HG03025 (cell line): Measurements from ENCODE around the gene B9D1.
"Not testable (repeated sequence)": the region's sequence is repeated elsewhere in the genome, so short reads cannot be mapped to it uniquely, and the experiment has no call there.

Experiments
- ATAC-seq: cut with Tn5 transposase; IDR thresholded peaks from one replicate; pipeline ENCODE4 v1.9.1; 2021; ENCODE audit warnings: mild to moderate bottlenecking, moderate library complexity; ENCODE audit not compliant: unreplicated experiment, low FRiP score

B9D1 gene

GRCh38 chr17:19361326-19361725 is 1.2 kb downstream of the B9D1 start:
- ATAC-seq = no peak

- no peak for ATAC-seq
These were observed 1.8 kb downstream of the B9D1 start for GRCh38 chr17:19360772-19361171.

GRCh38 chr17:19359856-19360255 is 2.7 kb downstream of the B9D1 start:
- ATAC-seq = no peak

- no peak for ATAC-seq
These were observed 3.4 kb downstream of the B9D1 start for GRCh38 chr17:19359151-19359550.

- ATAC-seq = no peak
These were observed 4.8 kb downstream of the B9D1 start for GRCh38 chr17:19357761-19358160.

GRCh38 chr17:19357351-19357750 is 5.2 kb downstream of the B9D1 start:
- ATAC-seq = no peak

- no peak for ATAC-seq
These were observed 7.8 kb downstream of the B9D1 start for GRCh38 chr17:19354748-19355147.

- ATAC-seq = not testable (repeated sequence)
These were observed 9.1 kb downstream of the B9D1 start for GRCh38 chr17:19353401-19353800.

- no peak for ATAC-seq
These were observed 13.7 kb downstream of the B9D1 start for GRCh38 chr17:19348806-19349205.

GRCh38 chr17:19348081-19348650 is 14.4 kb downstream of the B9D1 start:
- ATAC-seq = no peak

GRCh38 chr17:19347323-19348080 is 15.0 kb downstream of the B9D1 start:
- ATAC-seq = no peak

- no peak for ATAC-seq
These were observed 15.9 kb downstream of the B9D1 start for GRCh38 chr17:19346351-19347255.

GRCh38 chr17:19345486-19346350 is 16.8 kb downstream of the B9D1 start:
- no peak for ATAC-seq

- ATAC-seq = no peak
These were observed 17.5 kb downstream of the B9D1 start for GRCh38 chr17:19345067-19345460.

GRCh38 chr17:19344311-19345066 is 18.0 kb downstream of the B9D1 start:
- no peak for ATAC-seq

GRCh38 chr17:19343671-19344151 is 18.8 kb downstream of the B9D1 start:
- no peak for ATAC-seq

- no peak for ATAC-seq
These were observed 19.3 kb downstream of the B9D1 start for GRCh38 chr17:19343256-19343630.

- ATAC-seq = no peak
These were observed 19.8 kb downstream of the B9D1 start for GRCh38 chr17:19342611-19343255.
